Erythroblast (primary cell): Measurements from ENCODE around the gene RAB11FIP5.

Experiments used
- GATA1 ChIP-seq: IDR thresholded peaks from 2 replicates; pipeline ENCODE4 v1.6.1; 2011; ENCODE audit warnings: low read depth, mild to moderate bottlenecking, control low read depth, low read length, moderate library complexity
- POLR2A ChIP-seq: IDR thresholded peaks from 2 replicates; pipeline ENCODE4 v1.6.1; 2011; ENCODE audit warnings: mild to moderate bottlenecking, low read length

- TF ChIP-seq POLR2A, result no peak
- TF ChIP-seq GATA1, result no peak
These were observed 57.8 kb downstream of the RAB11FIP5 start for GRCh38 chr2:73054980-73055379.
